ENCODE results near the gene CIB2. TPM values are rescaled to one million over a fixed set of nuclear protein-coding genes. Genes with fewer than 3 reads are reported as not detected.

The CIB2 gene
- polyA plus RNA-seq, 1 donor from 2014 or later, result 32.4 TPM

- Histone ChIP-seq H3K4me2 (ENCODE audit: low read length) (no peak overlapping the region), H3K79me2 (replicated peaks; ENCODE audit: insufficient read depth, low read length) (no peaks in the 10 kb centered on the region), H4K20me1 (ENCODE audit: insufficient read depth) (no peaks in the 10 kb centered on the region)
Measured at GRCh38 chr15:78070049-78070700, 61.1 kb downstream of the CIB2 start.

GRCh38 chr15:78069462-78070029 is 61.7 kb downstream of the CIB2 start:
- Histone ChIP-seq H2AFZ (ENCODE audit: low read depth, low read length) (no peak overlapping the region), H3K27ac (ENCODE audit: low read length) (no peak overlapping the region), H3K9ac (ENCODE audit: low read length) (no peak overlapping the region), H3F3A (ENCODE audit: insufficient read depth, low read length, poor library complexity, severe bottlenecking) (no peaks in the 10 kb centered on the region), H4K20me1 (ENCODE audit: insufficient read depth) (no peaks in the 10 kb centered on the region), H3K79me2 (replicated peaks; ENCODE audit: insufficient read depth, low read length) (no peaks in the 10 kb centered on the region), H3K4me3 (ENCODE audit: low read length) (no peak overlapping the region), H3K4me2 (ENCODE audit: low read length) (no peak overlapping the region), H3K9me2 (ENCODE audit: insufficient read depth, low read length) (no peaks in the 10 kb centered on the region), H3K36me3 (ENCODE audit: insufficient read depth, low read length) (no peaks in the 10 kb centered on the region), H3K27me3 (ENCODE audit: insufficient read depth, low read depth, low read length) (no peaks in the 10 kb centered on the region), H3K9me3 (ENCODE audit: low read length) (no peaks in the 10 kb centered on the region)
- TF ChIP-seq EP300 (conservative IDR thresholded peaks at IDR 0.05; ENCODE audit: poor library complexity, severe bottlenecking) (no peak), MXI1 (conservative IDR thresholded peaks at IDR 0.05; ENCODE audit: poor library complexity, severe bottlenecking) (no peak), TAF1 (IDR thresholded peaks at IDR 0.05; ENCODE audit: low read depth) (no peak), CTCF (IDR thresholded peaks at IDR 0.05; ENCODE audit: poor library complexity, severe bottlenecking) (no peak), EZH2 (IDR thresholded peaks at IDR 0.05; ENCODE audit: borderline replicate concordance, insufficient read depth, low read length, poor library complexity, severe bottlenecking) (no peak), SMC3 (conservative IDR thresholded peaks at IDR 0.05; ENCODE audit: poor library complexity) (no peak), POLR2AphosphoS5 (IDR thresholded peaks at IDR 0.05) (no peak)

More at GRCh38 chr15:78070049-78070700, 61.1 kb downstream of the CIB2 start:
- no peak for TF ChIP-seq RAD21 (conservative IDR thresholded peaks at IDR 0.05)
- no peak for TF ChIP-seq POLR2AphosphoS5 (IDR thresholded peaks at IDR 0.05)
- no peak for TF ChIP-seq REST (IDR thresholded peaks at IDR 0.05; ENCODE audit: borderline replicate concordance)
- TF ChIP-seq CTCF (IDR thresholded peaks at IDR 0.05; ENCODE audit: poor library complexity, severe bottlenecking), result no peak
- no peak for TF ChIP-seq EP300 (conservative IDR thresholded peaks at IDR 0.05; ENCODE audit: poor library complexity, severe bottlenecking)
- TF ChIP-seq MXI1 (conservative IDR thresholded peaks at IDR 0.05; ENCODE audit: poor library complexity, severe bottlenecking), result no peak
- TF ChIP-seq EZH2 (IDR thresholded peaks at IDR 0.05; ENCODE audit: borderline replicate concordance, insufficient read depth, low read length, poor library complexity, severe bottlenecking), result no peak
- TF ChIP-seq SMC3 (conservative IDR thresholded peaks at IDR 0.05; ENCODE audit: poor library complexity), result no peak
- no peak for TF ChIP-seq TAF1 (IDR thresholded peaks at IDR 0.05; ENCODE audit: low read depth)
- Histone ChIP-seq H3K9ac (ENCODE audit: low read length) (no peak overlapping the region), H3K9me3 (ENCODE audit: low read length) (no peaks in the 10 kb centered on the region), H2AFZ (ENCODE audit: low read depth, low read length) (no peak overlapping the region), H3K9me2 (ENCODE audit: insufficient read depth, low read length) (no peaks in the 10 kb centered on the region), H3K27me3 (ENCODE audit: insufficient read depth, low read depth, low read length) (no peaks in the 10 kb centered on the region), H3K4me3 (ENCODE audit: low read length) (no peak overlapping the region), H3K36me3 (ENCODE audit: insufficient read depth, low read length) (no peaks in the 10 kb centered on the region), H3F3A (ENCODE audit: insufficient read depth, low read length, poor library complexity, severe bottlenecking) (no peaks in the 10 kb centered on the region), H3K27ac (ENCODE audit: low read length) (no peak overlapping the region)

Measured in neural cell (in vitro differentiated cells).